Keratinocyte (primary cell): Measurements from ENCODE around the gene MUC13. TPM values are rescaled to one million over a fixed set of nuclear protein-coding genes. Genes with fewer than 3 reads are reported as not detected.

Experiments used
- DNase-seq: peaks from one replicate; pipeline ENCODE4 v3.0.0-alpha.2; 2011; ENCODE audit warnings: low read depth, missing footprints, low spot score
- FAIRE-seq: peaks from 2 replicates; lab custom pipeline; 2011; peaks lifted over from hg19 to GRCh38; lab: Jason Lieb, UNC
- H2AFZ ChIP-seq: 2 replicates; pipeline ENCODE4 v1.6.0; 2012; ENCODE audit warnings: low read length, control low read depth, inconsistent platforms; ENCODE audit not compliant: control insufficient read depth
- H3K27ac ChIP-seq: 2 replicates; pipeline ENCODE4 v1.5.1; 2011; ENCODE audit warnings: low read length; ENCODE audit not compliant: control insufficient read depth, insufficient read depth
- H3K27me3 ChIP-seq: 3 replicates; pipeline ENCODE4 v1.6.0; 2011; ENCODE audit warnings: low read length; ENCODE audit not compliant: control insufficient read depth, insufficient read depth; ENCODE audit errors: extremely low read depth
- H3K36me3 ChIP-seq, 2 experiments: 2 replicates in 1 of 2; 3 replicates in 1 of 2; pipeline ENCODE4 v1.5.1; 2011; ENCODE audit warnings: low read length in 2 of 2, mild to moderate bottlenecking in 1 of 2; ENCODE audit not compliant: control insufficient read depth in 2 of 2, insufficient read depth in 2 of 2; ENCODE audit errors: extremely low read depth in 1 of 2
- H3K4me1 ChIP-seq: 3 replicates; pipeline ENCODE4 v1.5.1; 2011; ENCODE audit warnings: low read length; ENCODE audit not compliant: control insufficient read depth, insufficient read depth; ENCODE audit errors: extremely low read depth
- H3K4me2 ChIP-seq: 3 replicates; pipeline ENCODE4 v1.6.0; 2011; ENCODE audit warnings: low read depth, low read length; ENCODE audit not compliant: control insufficient read depth, insufficient read depth; ENCODE audit errors: extremely low read depth
- H3K4me3 ChIP-seq, 3 experiments: fragments of 200-600 bp in 1 of 3; sonication (generic) in 1 of 3; 2 replicates in 2 of 3; 3 replicates in 1 of 3; pipeline ENCODE4 v1.5.1; 2011 to 2016; ENCODE audit warnings: low read length in 3 of 3, mild to moderate bottlenecking in 3 of 3, control low read depth in 2 of 3, inconsistent platforms in 1 of 3, low read depth in 1 of 3, mixed read lengths in 1 of 3, mixed run types in 1 of 3, moderate library complexity in 1 of 3; ENCODE audit not compliant: control insufficient read depth in 2 of 3, insufficient read depth in 2 of 3; ENCODE audit errors: extremely low read depth in 1 of 3
- H3K79me2 ChIP-seq: 2 replicates; pipeline ENCODE4 v1.6.0; 2012; ENCODE audit warnings: low read length; ENCODE audit not compliant: control insufficient read depth, insufficient read depth
- H3K9ac ChIP-seq: 3 replicates; pipeline ENCODE4 v1.6.0; 2011; ENCODE audit warnings: low read length; ENCODE audit not compliant: control insufficient read depth, insufficient read depth; ENCODE audit errors: extremely low read depth
- H3K9me1 ChIP-seq: 3 replicates; pipeline ENCODE4 v1.6.0; 2011; ENCODE audit warnings: low read length; ENCODE audit not compliant: control insufficient read depth, insufficient read depth; ENCODE audit errors: extremely low read depth
- H3K9me3 ChIP-seq: 2 replicates; pipeline ENCODE4 v1.5.1; 2012; ENCODE audit warnings: low read depth, low read length; ENCODE audit not compliant: control insufficient read depth
- H4K20me1 ChIP-seq: 3 replicates; pipeline ENCODE4 v1.6.0; 2011; ENCODE audit warnings: low read length; ENCODE audit not compliant: control insufficient read depth, insufficient read depth; ENCODE audit errors: extremely low read depth
- EZH2 ChIP-seq: IDR thresholded peaks from one replicate; pipeline ENCODE4 v1.6.1; 2012; ENCODE audit warnings: inconsistent platforms, mild to moderate bottlenecking, low read length, moderate library complexity
- dilution Hi-C: fragments of 300-500 bp; cut with MboI; formaldehyde crosslinking; loops from one replicate; pipeline ENCODE4 v1.7.0; 2020; ENCODE audit warnings: low sequenced_read_pairs; ENCODE audit not compliant: extremely low pct_ligation_motif_present
- polyA plus RNA-seq, 5 experiments: library from polyadenylated mRNA; depleted of rRNA in 3 of 5; stranded (reverse) in 3 of 5; stranded (forward) in 1 of 5; unstranded in 1 of 5; fragments of >200 nt; gene quantifications; 1 replicate in 1 of 5; 2 replicates in 3 of 5; 3 replicates in 1 of 5; pipeline versions ENCODE4 v1.2.1 to v1.2.3, GENCODE V29; 2011 to 2012; ENCODE audit warnings: missing spikeins in 2 of 5, low read depth in 1 of 5, low replicate concordance in 1 of 5
- TF ChIP-seq, protein P1 (sequence below), 3 experiments: IDR thresholded peaks in 1 of 3; conservative IDR thresholded peaks in 1 of 3; optimal IDR thresholded peaks in 1 of 3; 2 replicates in 2 of 3; 3 replicates in 1 of 3; pipeline versions ENCODE3 to v1.5.1; 2011; ENCODE audit warnings: low read length in 3 of 3, mild to moderate bottlenecking in 3 of 3, moderate library complexity in 2 of 3, control low read depth in 1 of 3, inconsistent platforms in 1 of 3; ENCODE audit not compliant: insufficient read depth in 2 of 3; ENCODE audit errors: extremely low read depth in 1 of 3

MUC13 gene
- polyA plus RNA-seq, 1 donor (not counting 4 experiments of a cell fraction or from before 2014, with no cell fraction given): not detected

DNA sequence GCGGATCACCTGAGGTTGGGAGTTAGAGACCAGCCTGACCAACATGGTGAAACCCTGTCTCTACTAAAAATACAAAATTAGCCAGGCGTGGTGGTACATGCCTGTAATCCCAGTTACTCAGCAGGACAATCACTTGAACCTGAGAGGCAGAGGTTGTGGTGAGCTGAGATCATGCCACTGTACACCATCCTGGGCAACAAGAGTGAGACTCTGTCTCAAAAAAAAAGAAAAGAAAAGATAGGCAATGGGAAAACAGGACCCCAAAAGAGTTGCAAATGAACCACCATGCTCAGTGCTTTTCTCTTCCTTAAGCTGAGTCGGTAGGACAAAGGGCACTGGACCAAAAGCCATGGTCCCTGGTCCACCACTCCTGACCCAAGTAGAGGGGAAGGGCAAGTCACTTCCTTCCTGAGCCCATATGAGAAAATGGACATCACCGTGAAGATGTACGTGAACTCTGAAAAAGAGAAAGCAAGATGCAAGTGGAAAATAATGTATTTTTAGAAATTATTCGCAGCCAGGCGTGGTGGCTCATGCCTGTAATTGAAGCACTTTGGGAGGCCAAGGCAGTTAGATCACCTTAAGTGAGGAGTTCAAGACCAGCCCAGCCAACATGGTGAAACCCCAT, 50.0 kb downstream of the MUC13 start:
- H4K20me1 ChIP-seq: no peaks in the 10 kb centered on the region
- no peaks in the 10 kb centered on the region for H3K9me3 ChIP-seq
- H3K27ac ChIP-seq: peak overlapping the region; percentile 88
- H3K4me2 ChIP-seq: peak overlapping the region; percentile 99
- TF ChIP-seq, protein P1, sequence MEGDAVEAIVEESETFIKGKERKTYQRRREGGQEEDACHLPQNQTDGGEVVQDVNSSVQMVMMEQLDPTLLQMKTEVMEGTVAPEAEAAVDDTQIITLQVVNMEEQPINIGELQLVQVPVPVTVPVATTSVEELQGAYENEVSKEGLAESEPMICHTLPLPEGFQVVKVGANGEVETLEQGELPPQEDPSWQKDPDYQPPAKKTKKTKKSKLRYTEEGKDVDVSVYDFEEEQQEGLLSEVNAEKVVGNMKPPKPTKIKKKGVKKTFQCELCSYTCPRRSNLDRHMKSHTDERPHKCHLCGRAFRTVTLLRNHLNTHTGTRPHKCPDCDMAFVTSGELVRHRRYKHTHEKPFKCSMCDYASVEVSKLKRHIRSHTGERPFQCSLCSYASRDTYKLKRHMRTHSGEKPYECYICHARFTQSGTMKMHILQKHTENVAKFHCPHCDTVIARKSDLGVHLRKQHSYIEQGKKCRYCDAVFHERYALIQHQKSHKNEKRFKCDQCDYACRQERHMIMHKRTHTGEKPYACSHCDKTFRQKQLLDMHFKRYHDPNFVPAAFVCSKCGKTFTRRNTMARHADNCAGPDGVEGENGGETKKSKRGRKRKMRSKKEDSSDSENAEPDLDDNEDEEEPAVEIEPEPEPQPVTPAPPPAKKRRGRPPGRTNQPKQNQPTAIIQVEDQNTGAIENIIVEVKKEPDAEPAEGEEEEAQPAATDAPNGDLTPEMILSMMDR (optimal IDR thresholded peaks at IDR 0.05 in 1 of 3, IDR thresholded peaks at IDR 0.05 in 1 of 3, conservative IDR thresholded peaks at IDR 0.05 in 1 of 3; ENCODE audit: extremely low read depth in 1 of 3, insufficient read depth in 2 of 3, low read length in 3 of 3): no peak
- no peak for TF ChIP-seq EZH2
- no peaks in the 10 kb centered on the region for H3K9me1 ChIP-seq
- H3K79me2 ChIP-seq: peaks cover 58% of the 10 kb centered on the region
- no peak overlapping the region for H2AFZ ChIP-seq
- no peaks in the 10 kb centered on the region for H3K27me3 ChIP-seq
- H3K36me3 ChIP-seq: peaks cover 0 to 12% of the 10 kb centered on the region in 2 experiments
- dilution Hi-C loops: no loop called here
- DNase-seq (no peak), FAIRE-seq (no peak)
- peak overlapping the region in 2 of 3 experiments; percentile 45 to 89 for H3K4me3 ChIP-seq
- H3K4me1 ChIP-seq: peaks cover 69% of the 10 kb centered on the region
- H3K9ac ChIP-seq: peak overlapping the region; percentile 37

DNA sequence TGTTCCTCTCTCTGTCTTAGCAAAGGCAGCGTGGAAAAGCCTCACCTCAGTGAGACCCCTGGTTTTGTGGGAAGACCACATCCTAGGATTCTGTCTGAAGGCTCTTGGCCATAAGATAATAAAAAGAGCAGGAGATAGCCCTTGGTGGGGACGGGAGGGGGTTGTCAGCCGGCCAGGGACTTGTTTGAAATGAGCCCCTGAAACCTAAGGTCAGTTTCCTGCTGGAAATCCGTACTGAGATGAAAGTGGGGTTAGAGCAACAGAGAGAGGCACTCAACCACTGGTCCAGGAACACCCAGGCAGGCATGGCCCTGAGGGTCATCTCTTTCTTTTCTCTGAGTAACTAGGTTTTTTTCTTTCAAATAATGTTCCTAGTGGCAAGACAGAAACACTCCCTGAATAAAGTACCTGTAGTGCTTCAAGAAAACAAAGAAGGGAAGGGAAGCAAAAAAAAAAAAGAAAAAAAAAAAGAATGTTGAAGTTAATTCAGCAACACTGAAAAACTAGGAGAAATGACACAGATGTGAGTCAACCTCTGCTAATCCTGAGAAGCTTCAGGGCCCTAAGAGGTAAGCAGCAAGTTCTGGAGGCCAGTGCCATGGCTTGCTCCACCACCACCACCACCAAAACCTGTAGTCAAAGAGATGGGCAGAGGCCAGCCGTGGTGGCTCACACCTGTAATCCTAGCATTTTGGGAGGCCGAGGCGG, 50.6 kb downstream of the MUC13 start:
- H3K9ac ChIP-seq: peak overlapping the region; percentile 3
- TF ChIP-seq EZH2: no peak
- TF ChIP-seq, protein P1 (optimal IDR thresholded peaks at IDR 0.05 in 1 of 3, IDR thresholded peaks at IDR 0.05 in 1 of 3, conservative IDR thresholded peaks at IDR 0.05 in 1 of 3; ENCODE audit: extremely low read depth in 1 of 3, insufficient read depth in 2 of 3, low read length in 3 of 3): no peak
- no peaks in the 10 kb centered on the region for H3K9me1 ChIP-seq
- H3K4me3 ChIP-seq: no peak overlapping the region
- H2AFZ ChIP-seq: no peak overlapping the region
- peaks cover 58% of the 10 kb centered on the region for H3K79me2 ChIP-seq
- H3K4me2 ChIP-seq: peak overlapping the region; percentile 99
- H3K27me3 ChIP-seq: no peaks in the 10 kb centered on the region
- no peaks in the 10 kb centered on the region for H4K20me1 ChIP-seq
- H3K4me1 ChIP-seq: peaks cover 71% of the 10 kb centered on the region
- dilution Hi-C loops: no loop called here
- no peaks in the 10 kb centered on the region for H3K9me3 ChIP-seq
- peaks cover 0 to 12% of the 10 kb centered on the region in 2 experiments for H3K36me3 ChIP-seq
- peak overlapping the region; percentile 88 for H3K27ac ChIP-seq
- DNase-seq (no peak), FAIRE-seq (no peak)
